ENCODE results near the gene CACNA2D2. TPM values are rescaled to one million over a fixed set of nuclear protein-coding genes. Genes with fewer than 3 reads are reported as not detected.
A peak's percentile ranks its signal among the peaks of the same experiment; 100 is the strongest.

The CACNA2D2 gene
- total RNA-seq, 4 donors from 2014 or later, result 1.5 to 3.3 (median 2.9) TPM

GRCh38 chr3:50478051-50478450 lies 25.4 kb downstream of the CACNA2D2 start:
- WGBS, 2 donors, result 93 to 98% methylated on average over 6 to 7 of the region's 7 CpGs
- Histone ChIP-seq H3K36me3 (no peaks in the 10 kb centered on the region), H3K27ac (no peak overlapping the region), H3K27me3 (no peaks in the 10 kb centered on the region), H3K4me1 (no peaks in the 10 kb centered on the region), H3K4me3 (replicated peaks in 1 of 3) (no peak overlapping the region), H3K9me3 (no peaks in the 10 kb centered on the region)
- no peak for TF ChIP-seq POLR2A (IDR thresholded peaks at IDR 0.05)
- TF ChIP-seq, protein P1, sequence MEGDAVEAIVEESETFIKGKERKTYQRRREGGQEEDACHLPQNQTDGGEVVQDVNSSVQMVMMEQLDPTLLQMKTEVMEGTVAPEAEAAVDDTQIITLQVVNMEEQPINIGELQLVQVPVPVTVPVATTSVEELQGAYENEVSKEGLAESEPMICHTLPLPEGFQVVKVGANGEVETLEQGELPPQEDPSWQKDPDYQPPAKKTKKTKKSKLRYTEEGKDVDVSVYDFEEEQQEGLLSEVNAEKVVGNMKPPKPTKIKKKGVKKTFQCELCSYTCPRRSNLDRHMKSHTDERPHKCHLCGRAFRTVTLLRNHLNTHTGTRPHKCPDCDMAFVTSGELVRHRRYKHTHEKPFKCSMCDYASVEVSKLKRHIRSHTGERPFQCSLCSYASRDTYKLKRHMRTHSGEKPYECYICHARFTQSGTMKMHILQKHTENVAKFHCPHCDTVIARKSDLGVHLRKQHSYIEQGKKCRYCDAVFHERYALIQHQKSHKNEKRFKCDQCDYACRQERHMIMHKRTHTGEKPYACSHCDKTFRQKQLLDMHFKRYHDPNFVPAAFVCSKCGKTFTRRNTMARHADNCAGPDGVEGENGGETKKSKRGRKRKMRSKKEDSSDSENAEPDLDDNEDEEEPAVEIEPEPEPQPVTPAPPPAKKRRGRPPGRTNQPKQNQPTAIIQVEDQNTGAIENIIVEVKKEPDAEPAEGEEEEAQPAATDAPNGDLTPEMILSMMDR (IDR thresholded peaks at IDR 0.05), result no peak
- intact Hi-C loops (cut with DNase I), result no loop called here
- no peak for DNase-seq

DNA sequence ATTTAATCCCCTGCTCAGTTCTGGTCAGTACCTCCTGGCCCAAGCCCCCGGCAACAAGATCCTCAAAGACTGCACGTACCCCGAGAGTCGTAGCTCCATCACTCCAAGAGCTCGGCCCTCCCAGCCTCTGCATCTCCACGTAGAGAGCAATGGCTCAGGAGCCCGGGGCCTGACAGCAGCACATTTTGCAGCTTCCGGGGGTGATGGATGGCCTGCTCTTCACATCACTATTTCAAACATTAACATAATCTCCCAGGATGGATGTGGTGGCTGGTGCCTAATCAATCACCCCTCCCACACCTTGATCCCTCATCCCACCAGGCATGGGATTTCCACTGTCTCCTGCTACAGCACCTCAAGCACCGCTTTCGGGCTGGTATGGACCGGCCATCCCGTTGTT lies 28.1 kb downstream of the CACNA2D2 start:
- Histone ChIP-seq H3K36me3 (no peaks in the 10 kb centered on the region), H3K27ac (no peak overlapping the region), H3K9me3 (no peaks in the 10 kb centered on the region), H3K4me3 (replicated peaks in 1 of 3) (no peak overlapping the region), H3K4me1 (no peaks in the 10 kb centered on the region), H3K27me3 (no peaks in the 10 kb centered on the region)
- intact Hi-C loops (cut with DNase I), result no loop called here
- no peak for DNase-seq
- 91 to 93% methylated on average over 8 to 12 of the region's 12 CpGs for WGBS, 2 donors
- TF ChIP-seq POLR2A (IDR thresholded peaks at IDR 0.05), result no peak
- TF ChIP-seq, protein P1 (IDR thresholded peaks at IDR 0.05), result no peak

- Histone ChIP-seq H3K27me3 (no peaks in the 10 kb centered on the region), H3K27ac (no peak overlapping the region), H3K36me3 (no peaks in the 10 kb centered on the region), H3K9me3 (no peaks in the 10 kb centered on the region), H3K4me1 (no peaks in the 10 kb centered on the region), H3K4me3 (replicated peaks in 1 of 3) (no peak overlapping the region)
- no peak for DNase-seq
- intact Hi-C loops (cut with DNase I), result no loop called here
- WGBS, 2 donors, result 78 to 85% methylated on average over 3 to 6 of the region's 6 CpGs
- TF ChIP-seq, protein P1 (IDR thresholded peaks at IDR 0.05), result no peak
- TF ChIP-seq POLR2A (IDR thresholded peaks at IDR 0.05), result no peak
Observed at GRCh38 chr3:50474717-50475116, 28.7 kb downstream of the CACNA2D2 start.

GRCh38 chr3:50473768-50474167 lies 29.7 kb downstream of the CACNA2D2 start:
- TF ChIP-seq, protein P1 (IDR thresholded peaks at IDR 0.05), result no peak
- TF ChIP-seq POLR2A (IDR thresholded peaks at IDR 0.05), result no peak
- H3K9me3 ChIP-seq, result no peaks in the 10 kb centered on the region
- H3K27me3 ChIP-seq, result no peaks in the 10 kb centered on the region
- H3K36me3 ChIP-seq, result no peaks in the 10 kb centered on the region
- H3K4me1 ChIP-seq, result no peaks in the 10 kb centered on the region
- 31 to 38% methylated on average over 7 to 10 of the region's 10 CpGs for WGBS, 2 donors
- intact Hi-C loops (cut with DNase I), result no loop called here
- DNase-seq, result peak; percentile 55 to 69
- H3K27ac ChIP-seq, result no peak overlapping the region
- no peak overlapping the region for H3K4me3 ChIP-seq (replicated peaks in 1 of 3)

- Histone ChIP-seq H3K27me3 (no peaks in the 10 kb centered on the region), H3K4me3 (replicated peaks in 1 of 3) (no peak overlapping the region), H3K9me3 (no peaks in the 10 kb centered on the region), H3K4me1 (no peaks in the 10 kb centered on the region), H3K27ac (no peak overlapping the region), H3K36me3 (no peaks in the 10 kb centered on the region)
- TF ChIP-seq POLR2A (IDR thresholded peaks at IDR 0.05), result no peak
- TF ChIP-seq, protein P1 (IDR thresholded peaks at IDR 0.05), result no peak
- no peak for DNase-seq
- 82 to 83% methylated on average over 6 of the region's 6 CpGs for WGBS, 2 donors
- intact Hi-C loops (cut with DNase I), result no loop called here
Observed at GRCh38 chr3:50472958-50473357, 30.5 kb downstream of the CACNA2D2 start.
